B cell (primary cell): ENCODE measurements around the gene UBAC2. TPM values are rescaled to one million over a fixed set of nuclear protein-coding genes. Genes with fewer than 3 reads are reported as not detected.

Experiments
- ATAC-seq: fragments of 200-7000 bp; cut with Tn5 transposase; one replicate; pipeline ENCODE4 v1.10.0; 2021; ENCODE audit warnings: low read depth, mild to moderate bottlenecking, moderate number of reproducible peaks, moderate library complexity
- CTCF ChIA-PET: fragments of 350-600 bp; sonication (Branson Sonifier 250); formaldehyde crosslinking; loops from one replicate; lab custom pipeline; 2021; ENCODE audit warnings: antibody characterized with exemption, inconsistent platforms; lab: Charles Lee
- POLR2A ChIA-PET: fragments of 350-600 bp; sonication (Branson Sonifier 250); formaldehyde crosslinking; loops from one replicate; lab custom pipeline; 2021; ENCODE audit warnings: antibody characterized with exemption; lab: Charles Lee
- DNase-seq: peaks from one replicate; pipeline ENCODE4 v3.0.0; 2013
- H2AFZ ChIP-seq: 2 replicates; pipeline ENCODE4 v1.6.1; 2012; ENCODE audit warnings: mild to moderate bottlenecking, low read depth, low read length; ENCODE audit not compliant: insufficient read depth, poor library complexity, severe bottlenecking
- H3K27ac ChIP-seq, 2 donors: 1 replicate in 1 of 2; 2 replicates in 1 of 2; pipeline ENCODE4 v1.5.1; 2012 to 2013; ENCODE audit warnings: low read length in 2 of 2, mild to moderate bottlenecking in 2 of 2, moderate library complexity in 1 of 2
- H3K27me3 ChIP-seq, 4 experiments: fragments of 200-600 bp in 1 of 4; sonication (generic) in 1 of 4; replicated peaks in 1 of 4; 1 replicate in 2 of 4; 2 replicates in 2 of 4; pipeline versions ENCODE4 v1.6.1 to v1.7.0; 2013 to 2016; ENCODE audit warnings: low read length in 3 of 4, mild to moderate bottlenecking in 2 of 4, mixed read lengths in 1 of 4, moderate library complexity in 1 of 4; ENCODE audit not compliant: insufficient read depth in 4 of 4, control insufficient read depth in 3 of 4; ENCODE audit errors: control extremely low read depth in 1 of 4
- H3K36me3 ChIP-seq, 2 experiments: replicated peaks in 1 of 2; 1 replicate in 1 of 2; 2 replicates in 1 of 2; pipeline versions ENCODE4 v1.6.1 to v1.7.1; 2013; ENCODE audit warnings: low read length in 1 of 2; ENCODE audit not compliant: insufficient read depth in 2 of 2, control insufficient read depth in 1 of 2; ENCODE audit errors: control extremely low read depth in 1 of 2, extremely low read depth in 1 of 2
- H3K4me1 ChIP-seq, 2 donors: fragments of 200-600 bp in 1 of 2; sonication (generic) in 1 of 2; 1 replicate in 1 of 2; 2 replicates in 1 of 2; pipeline versions ENCODE4 v1.5.1 to v1.6.1; 2013 to 2017; ENCODE audit warnings: low read length in 2 of 2; ENCODE audit not compliant: control insufficient read depth in 2 of 2, insufficient read depth in 2 of 2
- H3K4me2 ChIP-seq: replicated peaks from 2 replicates; pipeline ENCODE3; 2012; ENCODE audit warnings: mild to moderate bottlenecking, low read depth, low read length; ENCODE audit not compliant: poor library complexity, severe bottlenecking
- H3K4me3 ChIP-seq, 5 experiments: fragments of 200-600 bp in 1 of 5; sonication (generic) in 1 of 5; 1 replicate in 3 of 5; 2 replicates in 2 of 5; pipeline versions ENCODE4 v1.5.1 to v1.7.0; 2011 to 2016; ENCODE audit warnings: low read length in 4 of 5, mild to moderate bottlenecking in 4 of 5, low read depth in 2 of 5, control low read depth in 1 of 5, moderate library complexity in 1 of 5; ENCODE audit not compliant: insufficient read depth in 1 of 5; ENCODE audit errors: control extremely low read depth in 1 of 5, extremely low read depth in 1 of 5
- H3K79me2 ChIP-seq: fragments of 200-600 bp; sonication (generic); one replicate; pipeline ENCODE4 v1.6.0; 2016; ENCODE audit warnings: low read length; ENCODE audit not compliant: control insufficient read depth, insufficient read depth
- H3K9ac ChIP-seq: fragments of 200-600 bp; sonication (generic); 2 replicates; pipeline ENCODE4 v1.6.1; 2017; ENCODE audit warnings: mild to moderate bottlenecking, low read length, moderate library complexity
- H3K9me3 ChIP-seq, 3 donors: one replicate each; pipeline versions ENCODE4 v1.6.1 to v1.7.1; 2013; ENCODE audit warnings: low read length in 2 of 3; ENCODE audit not compliant: control insufficient read depth in 2 of 3, insufficient read depth in 1 of 3; ENCODE audit errors: control extremely low read depth in 1 of 3
- H4K20me1 ChIP-seq: 2 replicates; pipeline ENCODE4 v1.6.0; 2012; ENCODE audit warnings: mild to moderate bottlenecking, low read length; ENCODE audit not compliant: insufficient read depth, control insufficient read depth, poor library complexity, severe bottlenecking
- H3K27ac Mint-ChIP-seq: one replicate; pipeline ENCODE4 v1.8.0; 2021; ENCODE audit warnings: mixed read lengths
- H3K27me3 Mint-ChIP-seq: one replicate; pipeline ENCODE4 v1.8.0; 2021; ENCODE audit warnings: mixed read lengths
- H3K4me1 Mint-ChIP-seq: one replicate; pipeline ENCODE4 v1.8.0; 2021; ENCODE audit warnings: mixed read lengths
- H3K4me3 Mint-ChIP-seq: one replicate; pipeline ENCODE4 v1.8.0; 2021; ENCODE audit warnings: mixed read lengths
- H3K9me3 Mint-ChIP-seq: one replicate; pipeline ENCODE4 v1.8.0; 2022; ENCODE audit warnings: mixed read lengths; ENCODE audit not compliant: insufficient read depth
- CTCF ChIP-seq: fragments of 200-600 bp; IDR thresholded peaks from one replicate; pipeline ENCODE4 v1.8.0; 2022; ENCODE audit warnings: antibody characterized with exemption, mild to moderate bottlenecking
- EZH2 ChIP-seq: IDR thresholded peaks from 2 replicates; pipeline ENCODE4 v1.6.1; 2012; ENCODE audit warnings: borderline replicate concordance, low read depth, mild to moderate bottlenecking, moderate library complexity, low read length; ENCODE audit not compliant: insufficient read depth, poor library complexity, severe bottlenecking
- WGBS: methylation state at CpG from one replicate; pipeline ENCODE4 v1.1.5; 2013; ENCODE audit warnings: missing lambda C conversion rate; ENCODE audit not compliant: insufficient coverage; 5-methylcytosine and 5-hydroxymethylcytosine counted together
- intact Hi-C: fragments of 100-400 bp; cut with micrococcal nuclease; formaldehyde crosslinking; loops from one replicate; pipeline ENCODE4 v1.10.0; 2022
- polyA plus RNA-seq: library from polyadenylated mRNA; depleted of rRNA; stranded (reverse); fragments of >200 nt; gene quantifications from 2 replicates; pipeline ENCODE4 v1.2.3, GENCODE V29; 2012
- total RNA-seq, 2 donors: library from RNA; stranded (reverse); fragments of 120-200 nt in 1 of 2; gene quantifications; 1 replicate in 1 of 2; 2 replicates in 1 of 2; pipeline versions ENCODE4 v1.2.3 to v1.2.4, GENCODE V29; 2013 to 2022

UBAC2 gene
- total and polyA plus RNA-seq, 2 donors (not counting 1 experiment from before 2014, with no cell fraction given) = 56.3 to 60.8 TPM

- Histone ChIP-seq H3K9ac (peak overlapping the region; percentile 49), H3K79me2 (no peaks in the 10 kb centered on the region), H3K4me1 (peaks cover 54 to 85% of the 10 kb centered on the region in 2 donors), H3K36me3 (no peaks in the 10 kb centered on the region), H4K20me1 (no peaks in the 10 kb centered on the region), H3K27ac (peak overlapping the region; percentile 67 to 85), H3K4me2 (peak overlapping the region; percentile 72), H3K4me3 (peak overlapping the region in 2 of 5 experiments; percentile 33 to 48), H2AFZ (no peak overlapping the region), H3K27me3 (no peaks in the 10 kb centered on the region), H3K9me3 (peaks cover 0 to 12% (median 3%) of the 10 kb centered on the region in 3 donors)
- Mint-ChIP-seq H3K4me3 (peak overlapping the region; percentile 88), H3K27me3 (no peaks in the 10 kb centered on the region), H3K27ac (peak overlapping the region; percentile 93), H3K9me3 (peaks cover 4% of the 10 kb centered on the region), H3K4me1 (peaks cover 81% of the 10 kb centered on the region)
- DNase-seq (no peak), ATAC-seq (no peak)
- TF ChIP-seq EZH2 (no peak), CTCF (no peak)
- ChIA-PET CTCF (interaction anchor here (1.5 to 12.1 kb wide), 9 partner anchors 10 to 233 kb away, joined by 4 to 545 read pairs (median 71); partner anchors contain the start of genes GPR183 and UBAC2), POLR2A (interaction anchor here (0.8 to 1.1 kb wide), 2 partner anchors 13 to 58 kb away, joined by 3 read pairs; no protein-coding TSS in a partner anchor)
- 96% methylated on average over 6 of the region's 8 CpGs for WGBS
- intact Hi-C loops = loop anchor here (10.0 kb wide), 1 partner anchor 129 kb away; the partner anchor contains the start of gene GPR183
Observed at GRCh38 chr13:99433543-99434075, 233.0 kb downstream of the UBAC2 start.

DNA sequence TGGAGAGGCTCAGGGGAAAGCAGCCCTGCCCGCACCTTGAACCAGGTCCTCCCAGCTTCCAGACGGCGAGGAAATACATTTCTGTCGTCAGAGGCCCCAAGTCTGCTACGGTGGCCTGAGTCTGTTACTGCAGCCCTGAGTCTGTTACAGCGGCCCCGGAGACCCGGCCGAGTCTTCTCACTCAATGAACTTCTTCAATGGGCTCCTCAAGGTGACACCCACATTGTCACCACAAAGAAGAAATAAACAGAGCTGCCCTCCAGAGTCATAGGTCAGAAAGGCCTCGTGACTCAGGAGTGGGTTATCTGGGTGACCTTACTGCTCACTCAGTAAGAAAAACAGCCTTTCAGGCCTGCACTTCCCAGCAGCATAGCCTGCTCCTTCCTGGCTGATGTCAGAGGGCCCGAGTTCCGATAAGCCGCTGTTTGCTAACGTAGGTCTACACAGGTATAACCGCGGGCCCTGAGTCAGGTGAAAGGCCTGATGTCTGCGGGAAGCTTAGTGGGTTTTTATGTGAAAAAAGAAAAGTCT is 233.7 kb downstream of the UBAC2 start:
- H3K27ac ChIP-seq = peak overlapping the region; percentile 67 to 85
- ATAC-seq (peak; percentile 31), DNase-seq (peak; percentile 56)
- peaks cover 84% of the 10 kb centered on the region for H3K4me1 Mint-ChIP-seq
- peak overlapping the region; percentile 24 for H2AFZ ChIP-seq
- H3K4me3 ChIP-seq = no peak overlapping the region
- TF ChIP-seq EZH2 = no peak
- TF ChIP-seq CTCF = no peak
- H3K79me2 ChIP-seq = no peaks in the 10 kb centered on the region
- intact Hi-C loops = loop anchor here (10.0 kb wide), 1 partner anchor 130 kb away; the partner anchor contains the start of gene GPR183
- POLR2A ChIA-PET = interaction anchor here (0.6 to 1.1 kb wide), 2 partner anchors 59 to 206 kb away, joined by 3 read pairs; no protein-coding TSS in a partner anchor
- H3K4me1 ChIP-seq = peaks cover 55 to 90% of the 10 kb centered on the region in 2 donors
- peaks cover 0 to 12% (median 3%) of the 10 kb centered on the region in 3 donors for H3K9me3 ChIP-seq
- H3K36me3 ChIP-seq = no peaks in the 10 kb centered on the region
- H3K9me3 Mint-ChIP-seq = peaks cover 4% of the 10 kb centered on the region
- CTCF ChIA-PET = interaction anchor here (0.7 to 12.1 kb wide), 16 partner anchors 11 to 258 kb away, joined by 3 to 545 read pairs (median 14); partner anchors contain the start of genes GPR183 and UBAC2
- 83% methylated on average over 17 of the region's 17 CpGs for WGBS
- H3K4me2 ChIP-seq = peak overlapping the region; percentile 72
- no peaks in the 10 kb centered on the region for H3K27me3 ChIP-seq
- H3K27me3 Mint-ChIP-seq = no peaks in the 10 kb centered on the region
- H3K4me3 Mint-ChIP-seq = peak overlapping the region; percentile 34
- H3K27ac Mint-ChIP-seq = peak overlapping the region; percentile 93
- H4K20me1 ChIP-seq = no peaks in the 10 kb centered on the region
- no peak overlapping the region for H3K9ac ChIP-seq
